IMR-90 (cell line): ENCODE data around the gene MAT2A. TPM values are rescaled to one million over a fixed set of nuclear protein-coding genes. Genes with fewer than 3 reads are reported as not detected.
A peak's percentile ranks its signal among the peaks of the same experiment; 100 is the strongest.

Experiments
- ATAC-seq: fragments of 200-7000 bp; cut with Tn5 transposase; 2 replicates; pipeline ENCODE4 v1.9.1; 2020; ENCODE audit warnings: low read depth, mild to moderate bottlenecking, moderate library complexity
- BruUV-seq: library from RNA; stranded (reverse); fragments of 400-500 nt; replicated peaks from 2 replicates; lab custom pipeline; 2021; lab: Mats Ljungman, UMichigan
- CTCF ChIA-PET: fragments of 300-600 bp; formaldehyde crosslinking; extraction: SDS; loops from one replicate; lab custom pipeline; 2021; ENCODE audit warnings: antibody characterized with exemption; lab: Yijun Ruan, JAX
- POLR2A ChIA-PET: fragments of 300-600 bp; sonication (Branson Sonifier 250); formaldehyde crosslinking; loops from one replicate; lab custom pipeline; 2022; ENCODE audit warnings: antibody characterized with exemption; ENCODE audit not compliant: unreplicated experiment; lab: Charles Lee
- DNase-seq: peaks from one replicate; pipeline ENCODE4 v3.0.0; 2013
- H2AFZ ChIP-seq: replicated peaks from 2 replicates; pipeline ENCODE3; 2013; ENCODE audit warnings: low read length, mild to moderate bottlenecking; ENCODE audit not compliant: poor library complexity
- H2AK5ac ChIP-seq: 2 replicates; pipeline ENCODE4 v1.6.1; 2013; ENCODE audit warnings: low read depth, low read length, inconsistent platforms
- H2AK9ac ChIP-seq: replicated peaks from 2 replicates; pipeline ENCODE3; 2013; ENCODE audit warnings: mild to moderate bottlenecking, low read depth, low read length, moderate library complexity; ENCODE audit not compliant: poor library complexity
- H2BK120ac ChIP-seq: 2 replicates; pipeline ENCODE4 v1.6.1; 2013; ENCODE audit warnings: low read depth, low read length, inconsistent platforms
- H2BK15ac ChIP-seq: 3 replicates; pipeline ENCODE4 v1.6.1; 2013; ENCODE audit warnings: low read depth, low read length, inconsistent platforms
- H2BK20ac ChIP-seq: 2 replicates; pipeline ENCODE4 v1.6.1; 2013; ENCODE audit warnings: low read depth, mild to moderate bottlenecking, inconsistent platforms, low read length, moderate library complexity
- H2BK5ac ChIP-seq: 2 replicates; pipeline ENCODE4 v1.6.1; 2013; ENCODE audit warnings: mild to moderate bottlenecking, low read depth, low read length, inconsistent platforms; ENCODE audit not compliant: poor library complexity, severe bottlenecking
- H3K14ac ChIP-seq: replicated peaks from 2 replicates; pipeline ENCODE4 v1.6.1; 2013; ENCODE audit warnings: low read depth, low read length, inconsistent platforms
- H3K18ac ChIP-seq: 2 replicates; pipeline ENCODE4 v1.6.1; 2013; ENCODE audit warnings: low read depth, low read length, control low read depth
- H3K23ac ChIP-seq: 2 replicates; pipeline ENCODE4 v1.6.1; 2013; ENCODE audit warnings: low read depth, low read length, inconsistent platforms
- H3K27ac ChIP-seq: 2 replicates; pipeline ENCODE4 v1.5.1; 2013; ENCODE audit warnings: mild to moderate bottlenecking, control low read depth, low read length; ENCODE audit not compliant: insufficient read depth
- H3K27me3 ChIP-seq: 2 replicates; pipeline ENCODE4 v1.6.1; 2013; ENCODE audit warnings: low read length; ENCODE audit not compliant: control insufficient read depth, insufficient read depth
- H3K36me3 ChIP-seq: 2 replicates; pipeline ENCODE4 v1.6.1; 2013; ENCODE audit warnings: low read length, mixed read lengths; ENCODE audit not compliant: control insufficient read depth, insufficient read depth
- H3K4ac ChIP-seq: 2 replicates; pipeline ENCODE4 v1.6.1; 2013; ENCODE audit warnings: low read depth, low read length, inconsistent platforms
- H3K4me1 ChIP-seq: 2 replicates; pipeline ENCODE4 v1.6.1; 2013; ENCODE audit warnings: low read length, mixed read lengths; ENCODE audit not compliant: control insufficient read depth, insufficient read depth
- H3K4me2 ChIP-seq: 2 replicates; pipeline ENCODE4 v1.6.1; 2013; ENCODE audit warnings: low read depth, mild to moderate bottlenecking, control low read depth, low read length, moderate library complexity
- H3K4me3 ChIP-seq: 2 replicates; pipeline ENCODE4 v1.5.1; 2013; ENCODE audit warnings: low read depth, mild to moderate bottlenecking, control low read depth, low read length, moderate library complexity; ENCODE audit not compliant: insufficient read depth
- H3K56ac ChIP-seq: 2 replicates; pipeline ENCODE4 v1.6.1; 2013; ENCODE audit warnings: low read length, inconsistent platforms; ENCODE audit not compliant: insufficient read depth; ENCODE audit errors: extremely low read depth
- H3K79me1 ChIP-seq, 2 experiments: 2 replicates each; pipeline ENCODE4 v1.6.1; 2013; ENCODE audit warnings: low read length in 2 of 2, inconsistent platforms in 1 of 2, low read depth in 1 of 2
- H3K9ac ChIP-seq: 2 replicates; pipeline ENCODE4 v1.6.1; 2013; ENCODE audit warnings: low read depth, low read length, control low read depth
- H3K9me1 ChIP-seq: 2 replicates; pipeline ENCODE4 v1.6.1; 2013; ENCODE audit warnings: low read length, inconsistent platforms; ENCODE audit not compliant: insufficient read depth
- H3K9me3 ChIP-seq: 2 replicates; pipeline ENCODE4 v1.6.1; 2013; ENCODE audit warnings: low read length; ENCODE audit not compliant: control insufficient read depth, insufficient read depth
- H4K20me1 ChIP-seq: 2 replicates; pipeline ENCODE4 v1.6.1; 2013; ENCODE audit warnings: low read length, inconsistent platforms; ENCODE audit not compliant: insufficient read depth
- H4K5ac ChIP-seq: 2 replicates; pipeline ENCODE4 v1.6.1; 2013; ENCODE audit warnings: mild to moderate bottlenecking, low read depth, low read length, control low read depth
- H4K8ac ChIP-seq, 2 experiments: 2 replicates each; pipeline ENCODE4 v1.6.1; 2013; ENCODE audit warnings: low read depth in 2 of 2, low read length in 2 of 2, control low read depth in 1 of 2, inconsistent platforms in 1 of 2
- H4K91ac ChIP-seq: 2 replicates; pipeline ENCODE4 v1.6.1; 2013; ENCODE audit warnings: low read depth, low read length, inconsistent platforms; ENCODE audit not compliant: insufficient read depth
- BHLHE40 ChIP-seq: fragments of 150-350 bp; IDR thresholded peaks from 2 replicates; pipeline ENCODE4 v1.6.1; 2016; ENCODE audit warnings: mild to moderate bottlenecking, low read depth, low read length
- CHD1 ChIP-seq: IDR thresholded peaks from 2 replicates; pipeline ENCODE4 v1.6.1; 2012; ENCODE audit warnings: low read depth, low read length, improper control_type of control experiment
- FOS ChIP-seq: fragments of 150-350 bp; IDR thresholded peaks from 2 replicates; pipeline ENCODE4 v1.6.1; 2016; ENCODE audit warnings: low read depth, low read length
- MAFK ChIP-seq: IDR thresholded peaks from 2 replicates; pipeline ENCODE4 v1.6.1; 2012; ENCODE audit warnings: low read depth, low read length, improper control_type of control experiment
- MAZ ChIP-seq: IDR thresholded peaks from 2 replicates; pipeline ENCODE4 v1.6.1; 2012; ENCODE audit warnings: low read depth, mild to moderate bottlenecking, low read length, improper control_type of control experiment, moderate library complexity, borderline replicate concordance
- MXI1 ChIP-seq: IDR thresholded peaks from 2 replicates; pipeline ENCODE4 v1.6.1; 2012; ENCODE audit warnings: low read depth, mild to moderate bottlenecking, low read length, moderate library complexity, borderline replicate concordance
- NFE2L2 ChIP-seq: fragments of 150-350 bp; IDR thresholded peaks from 2 replicates; pipeline ENCODE4 v1.6.1; 2016; ENCODE audit warnings: low read depth, mild to moderate bottlenecking, low read length
- POLR2A ChIP-seq: IDR thresholded peaks from 2 replicates; pipeline ENCODE4 v1.6.1; 2012; ENCODE audit warnings: mild to moderate bottlenecking, low read depth, low read length
- RCOR1 ChIP-seq: IDR thresholded peaks from 2 replicates; pipeline ENCODE4 v1.6.1; 2012; ENCODE audit warnings: mild to moderate bottlenecking, low read length, improper control_type of control experiment; ENCODE audit not compliant: insufficient replicate concordance
- RFX5 ChIP-seq: IDR thresholded peaks from 2 replicates; pipeline ENCODE4 v1.8.0; 2012; ENCODE audit warnings: low read depth, mild to moderate bottlenecking, low read length, moderate library complexity
- SMC3 ChIP-seq: fragments of 150-350 bp; IDR thresholded peaks from 2 replicates; pipeline ENCODE4 v1.6.1; 2016; ENCODE audit warnings: low read depth, mild to moderate bottlenecking, antibody characterized with exemption, low read length, moderate library complexity
- WGBS, 2 experiments: methylation state at CpG; one replicate each; pipeline versions ENCODE4 v1.1.5 to v1.1.7; 2013; ENCODE audit warnings: missing lambda C conversion rate in 2 of 2; ENCODE audit not compliant: insufficient read length in 1 of 2; ENCODE audit errors: extremely low coverage in 2 of 2; 5-methylcytosine and 5-hydroxymethylcytosine counted together
- dilution Hi-C: fragments of 300-500 bp; cut with HindIII; formaldehyde crosslinking; loops from one replicate; pipeline ENCODE4 v1.14.3; 2018; ENCODE audit warnings: low sequenced_read_pairs; ENCODE audit not compliant: unreplicated experiment
- in situ Hi-C: fragments of 300-500 bp; cut with MboI; formaldehyde crosslinking; loops from 3 replicates; pipeline ENCODE4 v1.14.3; 2019; ENCODE audit warnings: low sequenced_read_pairs, inconsistent platforms, mixed read lengths
- intact Hi-C: fragments of 100-400 bp; cut with micrococcal nuclease; formaldehyde crosslinking; loops from 2 replicates; pipeline ENCODE4 v1.10.0; 2022
- polyA plus RNA-seq, 3 experiments: library from polyadenylated mRNA; depleted of rRNA; stranded (reverse); fragments of >200 nt; gene quantifications; 2 replicates each; pipeline ENCODE4 v1.2.3, GENCODE V29; 2012; ENCODE audit warnings: low replicate concordance in 1 of 3
- total RNA-seq: library from RNA; depleted of rRNA; stranded (reverse); fragments of >200 nt; gene quantifications from 2 replicates; pipeline ENCODE4 v1.2.3, GENCODE V29; 2012
- TF ChIP-seq, protein P1 (sequence below): conservative IDR thresholded peaks from 2 replicates; pipeline ENCODE4 v1.5.1; 2012; ENCODE audit warnings: mild to moderate bottlenecking, low read depth, low read length, improper control_type of control experiment
- TF ChIP-seq, protein P2 (sequence below): fragments of 150-350 bp; IDR thresholded peaks from 2 replicates; pipeline ENCODE4 v1.6.1; 2017; ENCODE audit warnings: mild to moderate bottlenecking, antibody characterized with exemption, low read length, low read depth

The MAT2A gene
- total and polyA plus RNA-seq, 2 of the 4 experiments (the other 2 are of a cell fraction), result 94.1 to 223 TPM

DNA sequence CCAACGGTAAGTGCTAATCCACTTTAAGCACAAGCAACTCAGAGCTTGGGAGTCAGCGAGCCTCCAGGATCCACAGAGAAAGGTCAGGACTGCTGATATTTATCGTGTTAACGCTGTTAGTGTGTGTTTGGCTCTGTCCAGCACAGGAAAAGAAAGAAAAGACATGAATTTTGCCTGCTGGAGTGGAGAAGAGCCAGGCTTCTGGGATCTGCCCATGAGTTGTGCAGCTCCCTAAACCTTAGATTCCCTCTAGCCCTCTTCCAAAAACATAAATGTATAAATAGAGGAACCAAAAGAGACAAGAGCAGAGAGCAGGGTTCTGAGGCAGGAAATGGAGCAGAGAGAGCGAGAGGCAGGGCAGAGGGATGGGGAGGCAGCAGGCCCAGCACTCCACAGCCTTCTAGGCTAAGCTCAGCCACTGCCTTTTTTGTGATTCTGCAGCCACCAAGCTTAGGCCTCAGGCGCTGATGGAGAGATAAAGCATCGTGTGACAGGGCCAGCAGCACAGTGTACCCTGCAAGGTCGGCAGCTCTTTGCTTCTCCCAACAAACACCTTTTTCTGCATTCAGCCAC is 14.5 kb upstream of the MAT2A start:
- H3K27ac ChIP-seq, result peak overlapping the region; percentile 28; the same call in 1 of the 2 replicates
- peak; percentile 61 for DNase-seq
- ATAC-seq, result peak; percentile 95
- H3K36me3 ChIP-seq, result no peaks in the 10 kb centered on the region
- WGBS, 2 experiments, result 30% methylated on average over 3 of the region's 8 CpGs; no CpG with 5 or more reads in 1 of the 2 experiments
- no peak overlapping the region for H2AFZ ChIP-seq
- H2BK15ac ChIP-seq, result no peak overlapping the region
- no peak for TF ChIP-seq MAZ
- TF ChIP-seq NFE2L2, result no peak
- TF ChIP-seq MAFK, result no peak
- no peak for TF ChIP-seq RCOR1
- no peak for TF ChIP-seq CHD1
- TF ChIP-seq SMC3, result no peak
- TF ChIP-seq FOS, result no peak
- TF ChIP-seq, protein P1, sequence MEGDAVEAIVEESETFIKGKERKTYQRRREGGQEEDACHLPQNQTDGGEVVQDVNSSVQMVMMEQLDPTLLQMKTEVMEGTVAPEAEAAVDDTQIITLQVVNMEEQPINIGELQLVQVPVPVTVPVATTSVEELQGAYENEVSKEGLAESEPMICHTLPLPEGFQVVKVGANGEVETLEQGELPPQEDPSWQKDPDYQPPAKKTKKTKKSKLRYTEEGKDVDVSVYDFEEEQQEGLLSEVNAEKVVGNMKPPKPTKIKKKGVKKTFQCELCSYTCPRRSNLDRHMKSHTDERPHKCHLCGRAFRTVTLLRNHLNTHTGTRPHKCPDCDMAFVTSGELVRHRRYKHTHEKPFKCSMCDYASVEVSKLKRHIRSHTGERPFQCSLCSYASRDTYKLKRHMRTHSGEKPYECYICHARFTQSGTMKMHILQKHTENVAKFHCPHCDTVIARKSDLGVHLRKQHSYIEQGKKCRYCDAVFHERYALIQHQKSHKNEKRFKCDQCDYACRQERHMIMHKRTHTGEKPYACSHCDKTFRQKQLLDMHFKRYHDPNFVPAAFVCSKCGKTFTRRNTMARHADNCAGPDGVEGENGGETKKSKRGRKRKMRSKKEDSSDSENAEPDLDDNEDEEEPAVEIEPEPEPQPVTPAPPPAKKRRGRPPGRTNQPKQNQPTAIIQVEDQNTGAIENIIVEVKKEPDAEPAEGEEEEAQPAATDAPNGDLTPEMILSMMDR, result no peak
- TF ChIP-seq POLR2A, result no peak
- no peak for TF ChIP-seq MXI1
- no peak for TF ChIP-seq RFX5
- TF ChIP-seq BHLHE40, result no peak
- TF ChIP-seq, protein P2, sequence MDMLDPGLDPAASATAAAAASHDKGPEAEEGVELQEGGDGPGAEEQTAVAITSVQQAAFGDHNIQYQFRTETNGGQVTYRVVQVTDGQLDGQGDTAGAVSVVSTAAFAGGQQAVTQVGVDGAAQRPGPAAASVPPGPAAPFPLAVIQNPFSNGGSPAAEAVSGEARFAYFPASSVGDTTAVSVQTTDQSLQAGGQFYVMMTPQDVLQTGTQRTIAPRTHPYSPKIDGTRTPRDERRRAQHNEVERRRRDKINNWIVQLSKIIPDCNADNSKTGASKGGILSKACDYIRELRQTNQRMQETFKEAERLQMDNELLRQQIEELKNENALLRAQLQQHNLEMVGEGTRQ, result no peak
- no peak overlapping the region for H2BK20ac ChIP-seq
- 0 out of 2 replicates have a peak overlapping the region, but pooled peaks have one; percentile 16 for H3K23ac ChIP-seq
- CTCF ChIA-PET, result no interaction called here
- H3K4me2 ChIP-seq, result no peak overlapping the region
- H4K5ac ChIP-seq, result no peak overlapping the region
- dilution Hi-C loops, result no loop called here
- no peak overlapping the region for H3K14ac ChIP-seq
- no peak overlapping the region for H3K4me3 ChIP-seq
- H4K20me1 ChIP-seq, result no peaks in the 10 kb centered on the region
- H2AK5ac ChIP-seq, result no peak overlapping the region
- no peak overlapping the region for H2BK5ac ChIP-seq
- H2AK9ac ChIP-seq, result no peak overlapping the region
- H3K9me3 ChIP-seq, result no peaks in the 10 kb centered on the region
- no peak overlapping the region for H2BK120ac ChIP-seq
- no TSS peak for BruUV-seq
- H3K79me1 ChIP-seq, result no peaks in the 10 kb centered on the region
- H3K4me1 ChIP-seq, result peaks cover 13% of the 10 kb centered on the region; the same call in 1 of the 2 replicates
- no peak overlapping the region for H4K8ac ChIP-seq
- intact Hi-C loops, result no loop called here
- no peak overlapping the region for H4K91ac ChIP-seq
- no peak overlapping the region for H3K56ac ChIP-seq
- no peaks in the 10 kb centered on the region for H3K27me3 ChIP-seq
- POLR2A ChIA-PET, result interaction anchor here (0.6 to 0.9 kb wide), 2 partner anchors 14 to 182 kb away, joined by 3 read pairs; no protein-coding TSS in a partner anchor
- in situ Hi-C loops, result no loop called here
- no peak overlapping the region for H3K18ac ChIP-seq
- H3K9ac ChIP-seq, result no peak overlapping the region
- no peak overlapping the region for H3K4ac ChIP-seq
- H3K9me1 ChIP-seq, result peaks cover 4% of the 10 kb centered on the region; the same call in 1 of the 2 replicates
